Esophagus muscularis mucosa (tissue), 4 donors: ENCODE data around the gene MFN2.

Source experiments
- CTCF ChIP-seq, 3 experiments: fragments of 200-600 bp in 2 of 3; fragments of 450-650 bp in 1 of 3; sonication (generic) in 2 of 3; IDR thresholded peaks; one replicate each; pipeline ENCODE4 v1.5.1; 2017 to 2019; ENCODE audit warnings: antibody characterized with exemption in 3 of 3, mild to moderate bottlenecking in 2 of 3, moderate library complexity in 1 of 3
- EP300 ChIP-seq: sonication (generic); formaldehyde crosslinking; IDR thresholded peaks from one replicate; pipeline ENCODE4 v1.6.1; 2017; ENCODE audit warnings: antibody characterized with exemption
- POLR2A ChIP-seq: fragments of 450-650 bp; IDR thresholded peaks from one replicate; pipeline ENCODE4 v1.6.1; 2017; ENCODE audit warnings: antibody characterized with exemption, moderate library complexity, mild to moderate bottlenecking, low read depth
- POLR2AphosphoS5 ChIP-seq, 2 donors: sonication (generic); formaldehyde crosslinking; IDR thresholded peaks; one replicate each; pipeline ENCODE4 v1.6.1; 2017; ENCODE audit warnings: antibody characterized with exemption in 2 of 2

DNA sequence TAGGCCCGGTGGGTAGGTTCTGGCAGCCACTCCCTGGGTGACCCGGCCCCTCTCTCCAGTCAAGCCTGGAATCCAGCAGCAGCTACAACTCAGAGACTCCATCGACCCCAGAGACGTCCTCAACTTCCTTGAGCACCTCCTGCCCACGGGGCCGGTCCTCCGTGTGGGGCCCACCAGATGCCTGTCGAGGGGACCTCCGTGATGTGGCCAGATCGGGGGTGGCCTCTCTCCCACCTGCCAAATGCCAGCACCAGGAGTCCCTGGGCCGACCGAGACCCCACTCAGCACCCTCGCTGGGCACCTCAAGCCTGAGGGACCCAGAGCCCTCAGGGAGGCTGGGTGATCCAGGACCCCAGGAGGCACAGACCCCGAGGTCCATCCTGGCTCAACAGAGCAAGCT is 41.8 kb downstream of the MFN2 start:
- no peak for TF ChIP-seq CTCF (IDR thresholded peaks at IDR 0.05)
- TF ChIP-seq POLR2A, result no peak
- TF ChIP-seq POLR2AphosphoS5 (IDR thresholded peaks at IDR 0.05), result no peak
- TF ChIP-seq EP300, result no peak
